ENCODE measurements around the gene LRRC63. TPM values are rescaled to one million over a fixed set of nuclear protein-coding genes. Genes with fewer than 3 reads are reported as not detected.

Gene LRRC63
- total and polyA plus RNA-seq, 9 of the 15 experiments (the other 6 are each of a cell fraction or from before 2014, with no cell fraction given): 0.07 to 0.41 (median 0.24) TPM; not detected in 1

GRCh38 chr13:46211116-46211482 lies 629 bp upstream of the LRRC63 start (continued):
- no peak for TF ChIP-seq NR4A1 (CRISPR knock-in tag; IDR thresholded peaks at IDR 0.05)
- no peak for TF ChIP-seq NR4A1 (tag; IDR thresholded peaks at IDR 0.05)
- TF ChIP-seq ZNF431 (CRISPR knock-in tag; IDR thresholded peaks at IDR 0.05): no peak
- no peak for TF ChIP-seq HES1 (IDR thresholded peaks at IDR 0.05; ENCODE audit: low read depth)
- TF ChIP-seq BMI1 (IDR thresholded peaks at IDR 0.05; ENCODE audit: low read length): no peak
- TF ChIP-seq RUNX1 (IDR thresholded peaks at IDR 0.05; ENCODE audit: low read depth): no peak
- no peak for TF ChIP-seq CREBBP (IDR thresholded peaks at IDR 0.05; ENCODE audit: low read depth, low read length)
- TF ChIP-seq ZNF589 (CRISPR knock-in tag; IDR thresholded peaks at IDR 0.05; ENCODE audit: low read depth): no peak
- no peak for TF ChIP-seq ZFX (CRISPR knock-in tag; IDR thresholded peaks at IDR 0.05)
- TF ChIP-seq CEBPG (CRISPR knock-in tag; IDR thresholded peaks at IDR 0.05): no peak
- no peak for TF ChIP-seq CEBPG (tag; conservative IDR thresholded peaks at IDR 0.05 in 1 of 2, IDR thresholded peaks at IDR 0.05 in 1 of 2)
- no peak for TF ChIP-seq ID3 (CRISPR knock-in tag; IDR thresholded peaks at IDR 0.05)
- TF ChIP-seq ID3 (tag; IDR thresholded peaks at IDR 0.05): no peak
- no peak for TF ChIP-seq ZKSCAN3 (CRISPR knock-in tag; IDR thresholded peaks at IDR 0.05)
- no peak for TF ChIP-seq RHOXF2B (CRISPR knock-in tag; conservative IDR thresholded peaks at IDR 0.05)
- TF ChIP-seq OTX1 (CRISPR knock-in tag; IDR thresholded peaks at IDR 0.05): no peak
- TF ChIP-seq CBFA2T3 (IDR thresholded peaks at IDR 0.05): peak; percentile 91
- TF ChIP-seq MTA2 (IDR thresholded peaks at IDR 0.05; ENCODE audit: low read depth): peak; percentile 40; the same call in 1 of the 2 replicates
- TF ChIP-seq CBX5 (IDR thresholded peaks at IDR 0.05; ENCODE audit: borderline replicate concordance, low read depth): no peak
- TF ChIP-seq EGR1 (conservative IDR thresholded peaks at IDR 0.05): no peak
- TF ChIP-seq ZBTB8A (IDR thresholded peaks at IDR 0.05; ENCODE audit: partially characterized antibody): no peak
- TF ChIP-seq NR3C1 (CRISPR knock-in tag; IDR thresholded peaks at IDR 0.05): no peak
- TF ChIP-seq PCBP1 (IDR thresholded peaks at IDR 0.05; ENCODE audit: low read depth, low read length, poor library complexity, severe bottlenecking): no peak
- TF ChIP-seq FOXP4 (CRISPR knock-in tag; IDR thresholded peaks at IDR 0.05; ENCODE audit: borderline replicate concordance): no peak
- peak; percentile 66 to 77 for TF ChIP-seq FOXK2 (conservative IDR thresholded peaks at IDR 0.05 in 1 of 2, IDR thresholded peaks at IDR 0.05 in 1 of 2; ENCODE audit: low read depth in 2 of 2)
- TF ChIP-seq MEIS2 (IDR thresholded peaks at IDR 0.05; ENCODE audit: partially characterized antibody): peak; percentile 94
- no peak for TF ChIP-seq SMAD1 (IDR thresholded peaks at IDR 0.05; ENCODE audit: low read depth, low read length, partially characterized antibody)
- TF ChIP-seq NBN (IDR thresholded peaks at IDR 0.05; ENCODE audit: low read depth): no peak
- TF ChIP-seq EP400 (IDR thresholded peaks at IDR 0.05): peak; percentile 18; the same call in 1 of the 2 replicates

Measured in K562 (cell line).